Cardiac muscle cell (in vitro differentiated cells and primary cell): ENCODE measurements around the gene CTSW. TPM values are rescaled to one million over a fixed set of nuclear protein-coding genes. Genes with fewer than 3 reads are reported as not detected.
A peak's percentile ranks its signal among the peaks of the same experiment; 100 is the strongest.

Experiments
- DNase-seq, 2 donors: peaks; one replicate each; pipeline versions ENCODE4 v3.0.0 to v3.0.0-alpha.2; 2010 to 2017; ENCODE audit warnings: low read depth in 1 of 2, low spot score in 1 of 2
- H3K27ac ChIP-seq: fragments of 200-600 bp; sonication (generic); 2 replicates; pipeline ENCODE4 v1.5.1; 2016
- H3K27me3 ChIP-seq: fragments of 200-600 bp; sonication (generic); 2 replicates; pipeline ENCODE4 v1.6.0; 2016; ENCODE audit warnings: control low read depth
- H3K36me3 ChIP-seq: fragments of 200-600 bp; sonication (generic); 2 replicates; pipeline ENCODE4 v1.5.1; 2016; ENCODE audit warnings: control low read depth
- H3K4me1 ChIP-seq: fragments of 200-600 bp; sonication (generic); 2 replicates; pipeline ENCODE4 v1.8.1; 2017; ENCODE audit warnings: low read depth, mild to moderate bottlenecking, mixed run types
- H3K4me3 ChIP-seq: fragments of 200-600 bp; sonication (generic); 2 replicates; pipeline ENCODE4 v1.5.1; 2016; ENCODE audit warnings: mild to moderate bottlenecking
- H3K9me3 ChIP-seq: fragments of 200-600 bp; sonication (generic); 2 replicates; pipeline ENCODE4 v1.5.1; 2017; ENCODE audit warnings: low read depth, mild to moderate bottlenecking, control low read depth
- polyA plus RNA-seq: library from polyadenylated mRNA; unstranded; fragments of >200 nt; fragmentation: Nextera tagmentation; extraction: Ambion mirVana; gene quantifications from 2 replicates; pipeline ENCODE4 v1.2.1, GENCODE V29; 2016
- total RNA-seq: library from RNA; depleted of rRNA; stranded (reverse); fragments of >200 nt; gene quantifications from 2 replicates; pipeline ENCODE4 v1.2.3, GENCODE V29; 2016
- TF ChIP-seq, protein P1 (sequence below): IDR thresholded peaks from 2 replicates; pipeline ENCODE4 v1.5.1; 2012; ENCODE audit warnings: low read depth, mild to moderate bottlenecking, low read length

Gene CTSW
- total and polyA plus RNA-seq, 2 experiments from 2014 or later, result 0.60 TPM; not detected in 1

DNA sequence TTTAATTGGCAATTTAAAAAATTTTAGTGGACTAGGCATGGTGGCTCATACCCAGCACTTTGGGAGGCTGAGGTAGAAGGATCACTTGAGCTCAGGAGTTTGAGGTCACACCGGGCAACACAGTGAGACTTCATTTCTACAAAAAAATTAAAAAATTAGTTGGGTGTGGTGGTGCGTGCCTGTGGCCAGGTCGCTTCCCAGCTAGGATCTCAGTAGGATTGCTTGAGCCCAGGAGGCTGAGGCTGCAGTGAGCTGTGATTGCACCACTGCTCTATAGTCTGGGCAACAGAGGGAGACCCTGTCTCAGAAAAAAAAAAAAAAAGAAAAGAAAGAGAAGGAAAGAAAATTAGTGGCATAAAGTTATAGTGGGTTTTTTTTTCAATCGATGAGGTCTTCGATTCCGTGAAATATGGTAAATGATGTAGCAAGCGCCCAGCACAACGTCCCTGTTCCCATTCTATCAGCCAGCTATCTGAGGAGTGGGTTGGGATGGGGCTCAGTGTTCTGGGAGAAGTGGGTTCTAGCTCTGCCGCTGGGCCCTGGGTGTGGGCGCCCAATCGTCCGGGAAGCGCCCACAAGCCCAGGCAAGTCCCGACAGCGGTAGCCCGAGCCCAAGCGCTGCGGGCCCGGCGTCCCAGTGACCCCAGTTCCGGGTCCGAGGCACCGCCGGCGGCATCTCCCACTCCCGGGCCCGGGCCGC, 19.2 kb downstream of the CTSW start:
- H3K9me3 ChIP-seq, result no peaks in the 10 kb centered on the region
- TF ChIP-seq, protein P1, sequence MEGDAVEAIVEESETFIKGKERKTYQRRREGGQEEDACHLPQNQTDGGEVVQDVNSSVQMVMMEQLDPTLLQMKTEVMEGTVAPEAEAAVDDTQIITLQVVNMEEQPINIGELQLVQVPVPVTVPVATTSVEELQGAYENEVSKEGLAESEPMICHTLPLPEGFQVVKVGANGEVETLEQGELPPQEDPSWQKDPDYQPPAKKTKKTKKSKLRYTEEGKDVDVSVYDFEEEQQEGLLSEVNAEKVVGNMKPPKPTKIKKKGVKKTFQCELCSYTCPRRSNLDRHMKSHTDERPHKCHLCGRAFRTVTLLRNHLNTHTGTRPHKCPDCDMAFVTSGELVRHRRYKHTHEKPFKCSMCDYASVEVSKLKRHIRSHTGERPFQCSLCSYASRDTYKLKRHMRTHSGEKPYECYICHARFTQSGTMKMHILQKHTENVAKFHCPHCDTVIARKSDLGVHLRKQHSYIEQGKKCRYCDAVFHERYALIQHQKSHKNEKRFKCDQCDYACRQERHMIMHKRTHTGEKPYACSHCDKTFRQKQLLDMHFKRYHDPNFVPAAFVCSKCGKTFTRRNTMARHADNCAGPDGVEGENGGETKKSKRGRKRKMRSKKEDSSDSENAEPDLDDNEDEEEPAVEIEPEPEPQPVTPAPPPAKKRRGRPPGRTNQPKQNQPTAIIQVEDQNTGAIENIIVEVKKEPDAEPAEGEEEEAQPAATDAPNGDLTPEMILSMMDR, result no peak
- peaks cover 83% of the 10 kb centered on the region for H3K27me3 ChIP-seq
- no peak overlapping the region for H3K27ac ChIP-seq
- no peak for DNase-seq
- H3K36me3 ChIP-seq, result no peaks in the 10 kb centered on the region
- no peak overlapping the region for H3K4me3 ChIP-seq
- H3K4me1 ChIP-seq, result no peaks in the 10 kb centered on the region

DNA sequence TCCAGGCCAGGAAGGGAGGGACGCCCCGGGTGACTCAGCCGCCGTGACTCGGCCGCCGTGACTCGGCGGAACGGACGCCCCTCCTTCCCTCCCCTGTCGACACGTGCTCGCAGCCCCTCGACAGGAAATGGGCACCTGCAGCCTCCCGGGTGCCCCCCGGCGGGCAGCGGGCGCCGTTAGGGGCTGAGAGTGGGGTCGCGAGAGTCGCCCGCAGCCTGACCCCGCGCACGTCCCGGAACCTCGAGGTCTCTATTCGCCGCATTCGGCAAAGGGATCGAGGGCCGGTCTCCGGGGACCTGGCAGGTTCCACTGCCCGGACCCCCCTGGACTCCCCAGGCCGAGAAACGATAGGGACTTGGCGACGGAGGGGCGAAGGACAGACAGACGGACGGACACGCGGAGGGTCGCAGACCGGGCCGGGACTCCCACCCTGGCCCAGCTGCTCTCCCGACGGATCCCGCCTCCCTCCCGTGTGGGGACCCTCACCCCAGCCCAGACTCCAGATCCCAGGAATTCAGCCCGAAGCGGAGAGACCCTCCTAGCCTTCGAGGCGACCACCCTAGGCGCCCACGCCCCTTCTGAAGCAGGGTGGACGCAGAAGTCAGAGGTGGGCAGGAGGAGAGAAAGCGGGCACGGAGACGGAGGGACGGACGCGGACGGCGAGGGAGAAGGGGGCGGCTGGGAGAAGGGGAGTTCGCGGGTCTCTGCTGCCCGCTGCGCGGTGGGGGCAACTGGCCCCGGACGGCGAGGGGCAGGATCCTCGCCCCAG, 19.9 kb downstream of the CTSW start:
- peaks cover 85% of the 10 kb centered on the region for H3K27me3 ChIP-seq
- TF ChIP-seq, protein P1, result no peak
- no peak overlapping the region for H3K27ac ChIP-seq
- DNase-seq, result peak; percentile 18 to 75
- H3K36me3 ChIP-seq, result no peaks in the 10 kb centered on the region
- peak overlapping the region; percentile 35 for H3K4me3 ChIP-seq
- no peaks in the 10 kb centered on the region for H3K9me3 ChIP-seq
- no peaks in the 10 kb centered on the region for H3K4me1 ChIP-seq

DNA sequence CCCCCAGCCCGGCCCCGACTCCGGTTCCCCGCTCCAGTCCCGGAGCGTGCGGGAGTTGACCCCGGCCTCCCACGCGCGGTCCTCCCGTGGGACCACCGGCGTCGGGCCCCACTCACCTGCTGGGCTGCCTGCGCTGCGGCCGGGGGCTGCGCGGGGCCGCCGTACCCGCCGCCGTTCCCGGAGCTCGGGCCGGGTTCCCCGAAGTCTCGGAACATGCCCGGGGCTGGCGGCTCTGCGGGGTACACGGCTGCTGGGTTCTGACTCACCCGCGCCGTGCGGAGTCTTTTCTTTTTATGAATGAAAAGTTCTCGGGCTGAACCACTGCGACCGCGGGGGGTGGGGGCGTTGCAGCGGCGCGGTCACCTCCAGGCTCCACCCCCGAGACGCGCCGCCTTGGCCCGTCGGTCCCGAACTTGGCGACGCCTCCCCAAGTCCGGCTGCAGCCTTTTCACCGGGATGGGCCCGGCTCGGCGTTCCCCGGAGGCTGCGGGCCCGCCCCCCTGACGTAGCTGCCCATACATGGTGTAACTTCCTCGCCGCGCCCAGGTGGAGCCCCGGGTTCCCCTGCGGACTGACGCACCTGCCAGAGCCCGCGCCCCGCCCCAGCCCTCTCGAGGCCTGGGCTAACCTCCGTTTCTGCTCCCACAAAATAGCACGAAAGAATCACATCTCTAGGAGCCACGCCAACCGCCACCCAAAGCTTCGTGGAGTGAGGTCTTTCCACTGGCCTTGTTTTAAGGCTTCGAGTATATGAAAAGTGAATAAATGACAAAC, 20.7 kb downstream of the CTSW start, which contains the start of gene FOSL1:
FOSL1 (minus strand) TSS at position 264 of the 774 bp plus-strand sequence; CDS start at position 215, 49 bp downstream.
- DNase-seq, result peak; percentile 78 to 96
- H3K4me3 ChIP-seq, result peak within 1 kb of the TSS; percentile 35
- TF ChIP-seq, protein P1, result no peak
- H3K27me3 ChIP-seq, result peaks cover 87% of the 10 kb centered on the region
- H3K36me3 ChIP-seq, result no peaks in the 10 kb centered on the region
- no peaks in the 10 kb centered on the region for H3K4me1 ChIP-seq
- no peaks in the 10 kb centered on the region for H3K9me3 ChIP-seq
- no peak within 1 kb of the TSS for H3K27ac ChIP-seq

DNA sequence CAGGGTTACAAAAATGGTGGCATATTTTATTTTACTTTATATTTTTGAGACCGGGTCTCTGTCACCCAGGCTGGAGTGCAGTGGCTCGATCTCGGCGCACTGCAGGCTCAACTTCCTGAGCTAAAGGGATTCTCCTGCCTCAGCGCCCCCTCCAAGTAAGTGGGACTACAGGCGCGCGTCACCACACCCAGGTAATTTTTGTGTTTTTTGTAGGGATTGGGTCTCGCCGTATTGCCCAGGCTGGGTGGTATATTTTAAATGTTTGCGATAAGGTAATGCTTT, 21.2 kb downstream of the CTSW start:
- TF ChIP-seq, protein P1, result no peak
- Histone ChIP-seq H3K4me3 (peak overlapping the region; percentile 35), H3K9me3 (no peaks in the 10 kb centered on the region), H3K27ac (no peak overlapping the region), H3K27me3 (peaks cover 87% of the 10 kb centered on the region), H3K36me3 (no peaks in the 10 kb centered on the region), H3K4me1 (no peaks in the 10 kb centered on the region)
- DNase-seq, result no peak

- H3K4me1 ChIP-seq, result no peaks in the 10 kb centered on the region
- no peak overlapping the region for H3K4me3 ChIP-seq
- H3K27ac ChIP-seq, result no peak overlapping the region
- no peaks in the 10 kb centered on the region for H3K36me3 ChIP-seq
- TF ChIP-seq, protein P1, result no peak
- no peaks in the 10 kb centered on the region for H3K9me3 ChIP-seq
- peak in 1 of 2 donors; percentile 69 for DNase-seq
- peaks cover 84% of the 10 kb centered on the region for H3K27me3 ChIP-seq
Observed at GRCh38 chr11:65903068-65903481, 23.4 kb downstream of the CTSW start.
